Brain microvascular endothelial cell (primary cell): ENCODE results near the gene IPO11.

Experiments used
- DNase-seq: peaks from one replicate; pipeline ENCODE4 v3.0.0-alpha.2; 2020
- H3K27ac ChIP-seq: fragments of 250-450 bp; sonication (Bioruptor Pico); 2 replicates; pipeline ENCODE4 v1.5.1; 2020; ENCODE audit warnings: mild to moderate bottlenecking, moderate library complexity
- H3K27me3 ChIP-seq: fragments of 250-450 bp; sonication (Bioruptor Pico); replicated peaks from 2 replicates; pipeline ENCODE4 v1.5.1; 2020; ENCODE audit warnings: mild to moderate bottlenecking
- H3K36me3 ChIP-seq: fragments of 250-450 bp; sonication (Bioruptor Pico); replicated peaks from 2 replicates; pipeline ENCODE4 v1.5.1; 2020; ENCODE audit warnings: mild to moderate bottlenecking
- H3K4me3 ChIP-seq: 2 replicates; pipeline ENCODE4 v1.5.1; 2011; ENCODE audit warnings: low read depth, mild to moderate bottlenecking, control low read depth, low read length, moderate library complexity
- in situ Hi-C: cut with HindIII; loops from 2 replicates; pipeline ENCODE4 v1.10.0; 2017; ENCODE audit warnings: low sequenced_read_pairs, low pct_ligation_motif_present
- TF ChIP-seq, protein P1 (sequence below): IDR thresholded peaks from 2 replicates; pipeline ENCODE4 v1.5.1; 2011; ENCODE audit warnings: low read depth, mild to moderate bottlenecking, moderate library complexity, low read length, control low read depth, inconsistent platforms; ENCODE audit errors: missing control alignments

IPO11 gene

DNA sequence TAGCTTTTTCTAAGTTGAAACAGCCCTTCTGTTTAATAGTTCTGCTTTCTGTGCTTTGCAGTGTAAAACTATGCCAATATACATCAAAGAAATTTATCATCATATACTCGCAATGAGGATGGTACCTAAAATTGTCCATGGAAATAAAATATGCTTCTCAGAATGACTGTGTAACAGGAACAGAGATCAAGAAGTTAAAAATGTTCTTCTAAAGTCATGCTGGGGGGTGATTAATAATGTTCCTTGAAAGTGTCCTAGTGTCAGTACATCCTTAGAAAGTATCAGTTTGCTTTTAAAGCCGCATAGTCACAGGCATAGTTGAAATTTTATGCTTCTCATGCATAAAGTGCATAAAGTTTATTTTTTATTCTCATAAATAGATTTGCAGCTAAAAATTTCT lies 162.0 kb downstream of the IPO11 start:
- H3K27ac ChIP-seq, result no peak overlapping the region
- no peak for DNase-seq
- in situ Hi-C loops, result no loop called here
- TF ChIP-seq, protein P1, sequence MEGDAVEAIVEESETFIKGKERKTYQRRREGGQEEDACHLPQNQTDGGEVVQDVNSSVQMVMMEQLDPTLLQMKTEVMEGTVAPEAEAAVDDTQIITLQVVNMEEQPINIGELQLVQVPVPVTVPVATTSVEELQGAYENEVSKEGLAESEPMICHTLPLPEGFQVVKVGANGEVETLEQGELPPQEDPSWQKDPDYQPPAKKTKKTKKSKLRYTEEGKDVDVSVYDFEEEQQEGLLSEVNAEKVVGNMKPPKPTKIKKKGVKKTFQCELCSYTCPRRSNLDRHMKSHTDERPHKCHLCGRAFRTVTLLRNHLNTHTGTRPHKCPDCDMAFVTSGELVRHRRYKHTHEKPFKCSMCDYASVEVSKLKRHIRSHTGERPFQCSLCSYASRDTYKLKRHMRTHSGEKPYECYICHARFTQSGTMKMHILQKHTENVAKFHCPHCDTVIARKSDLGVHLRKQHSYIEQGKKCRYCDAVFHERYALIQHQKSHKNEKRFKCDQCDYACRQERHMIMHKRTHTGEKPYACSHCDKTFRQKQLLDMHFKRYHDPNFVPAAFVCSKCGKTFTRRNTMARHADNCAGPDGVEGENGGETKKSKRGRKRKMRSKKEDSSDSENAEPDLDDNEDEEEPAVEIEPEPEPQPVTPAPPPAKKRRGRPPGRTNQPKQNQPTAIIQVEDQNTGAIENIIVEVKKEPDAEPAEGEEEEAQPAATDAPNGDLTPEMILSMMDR, result no peak
- H3K36me3 ChIP-seq, result no peaks in the 10 kb centered on the region
- no peak overlapping the region for H3K4me3 ChIP-seq
- H3K27me3 ChIP-seq, result no peaks in the 10 kb centered on the region

DNA sequence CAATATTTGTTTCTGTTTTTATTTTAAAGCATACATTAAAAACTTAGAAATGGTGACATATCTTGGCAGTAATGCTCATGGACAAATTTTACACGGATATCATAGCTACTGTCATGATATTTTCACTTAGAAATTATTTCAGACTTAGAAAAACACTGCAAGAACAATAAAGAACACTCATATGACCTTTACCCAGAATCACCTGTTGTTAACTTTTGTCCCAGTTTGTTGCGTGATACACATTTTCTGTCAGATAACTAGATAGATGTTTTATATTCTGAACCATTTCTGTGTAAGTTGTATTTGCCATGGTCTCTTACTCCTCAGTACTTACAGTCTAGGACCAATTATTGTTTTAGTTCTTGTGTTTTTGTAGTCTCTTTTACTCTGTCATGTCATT lies 162.5 kb downstream of the IPO11 start:
- Histone ChIP-seq H3K4me3 (no peak overlapping the region), H3K36me3 (no peaks in the 10 kb centered on the region), H3K27ac (no peak overlapping the region), H3K27me3 (no peaks in the 10 kb centered on the region)
- TF ChIP-seq, protein P1, result no peak
- DNase-seq, result no peak
- in situ Hi-C loops, result no loop called here

DNA sequence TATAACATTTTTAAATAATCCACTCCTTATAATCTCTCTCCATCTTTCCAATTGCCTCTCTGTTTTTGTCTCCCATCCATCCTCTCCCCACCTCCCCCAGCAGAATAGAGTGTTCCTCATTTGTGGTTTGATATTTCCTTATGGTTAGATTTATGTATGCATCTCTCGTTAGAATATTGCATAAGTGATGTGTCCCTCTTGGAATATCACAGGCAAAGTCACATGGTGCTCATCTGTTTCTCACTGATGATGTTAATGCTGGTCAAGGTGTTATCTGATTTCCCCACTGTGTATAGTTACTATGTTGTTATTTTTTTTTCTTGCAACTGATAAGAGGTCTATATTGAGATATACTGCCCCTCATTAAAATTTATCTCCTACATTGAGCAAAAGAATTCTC lies 162.9 kb downstream of the IPO11 start:
- H3K27ac ChIP-seq, result no peak overlapping the region
- H3K4me3 ChIP-seq, result no peak overlapping the region
- in situ Hi-C loops, result no loop called here
- DNase-seq, result no peak
- no peaks in the 10 kb centered on the region for H3K36me3 ChIP-seq
- no peaks in the 10 kb centered on the region for H3K27me3 ChIP-seq
- TF ChIP-seq, protein P1, result no peak

DNA sequence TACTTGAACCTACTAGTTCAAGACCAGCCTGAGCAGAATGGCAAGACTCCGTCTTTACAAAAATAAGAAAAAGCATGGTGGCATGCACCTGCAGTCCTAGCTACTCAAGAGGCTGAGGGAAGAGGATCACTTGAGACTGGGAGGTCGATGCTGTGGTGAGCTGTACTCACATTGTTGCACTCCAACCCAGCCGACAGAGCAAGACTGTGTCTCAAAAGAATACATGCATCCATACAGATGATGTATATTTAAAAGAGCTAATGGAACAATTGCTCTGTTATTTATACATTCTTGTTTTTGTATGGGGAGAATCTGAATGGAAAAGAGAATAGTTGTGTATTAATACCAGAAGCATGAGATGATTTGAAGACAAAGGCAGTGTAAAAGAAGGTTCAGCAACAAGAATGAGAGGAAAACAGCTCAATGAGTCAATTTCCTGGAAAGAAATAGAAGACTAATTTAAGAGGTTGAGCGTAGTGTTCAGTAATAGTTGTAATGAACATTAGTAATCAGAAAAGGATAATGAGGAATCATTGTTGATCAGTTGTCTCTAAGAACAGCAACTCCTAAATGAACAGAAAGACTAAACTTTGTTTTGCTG lies 164.1 kb downstream of the IPO11 start:
- DNase-seq, result no peak
- H3K27me3 ChIP-seq, result no peaks in the 10 kb centered on the region
- TF ChIP-seq, protein P1, result no peak
- H3K27ac ChIP-seq, result no peak overlapping the region
- H3K36me3 ChIP-seq, result no peaks in the 10 kb centered on the region
- H3K4me3 ChIP-seq, result no peak overlapping the region
- in situ Hi-C loops, result no loop called here

DNA sequence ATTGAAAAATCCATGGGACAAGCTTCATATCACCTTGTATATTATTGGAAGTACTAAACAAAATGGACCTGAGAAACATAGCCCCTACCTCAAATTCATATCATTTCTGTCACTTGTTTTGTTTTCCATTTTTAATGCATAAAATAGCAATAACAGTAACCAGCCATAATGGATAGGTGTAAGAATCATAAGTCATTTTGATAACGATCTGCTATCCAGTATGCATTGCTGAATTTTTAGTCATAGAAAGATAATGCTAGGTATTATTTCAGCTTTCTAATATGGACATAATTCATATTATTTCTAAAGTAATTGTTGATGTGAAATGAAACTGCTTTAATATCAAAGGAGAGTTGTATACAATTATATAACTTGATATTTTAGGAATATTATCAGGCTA lies 164.9 kb downstream of the IPO11 start:
- Histone ChIP-seq H3K4me3 (no peak overlapping the region), H3K36me3 (no peaks in the 10 kb centered on the region), H3K27ac (no peak overlapping the region), H3K27me3 (no peaks in the 10 kb centered on the region)
- DNase-seq, result no peak
- TF ChIP-seq, protein P1, result no peak
- in situ Hi-C loops, result no loop called here

DNA sequence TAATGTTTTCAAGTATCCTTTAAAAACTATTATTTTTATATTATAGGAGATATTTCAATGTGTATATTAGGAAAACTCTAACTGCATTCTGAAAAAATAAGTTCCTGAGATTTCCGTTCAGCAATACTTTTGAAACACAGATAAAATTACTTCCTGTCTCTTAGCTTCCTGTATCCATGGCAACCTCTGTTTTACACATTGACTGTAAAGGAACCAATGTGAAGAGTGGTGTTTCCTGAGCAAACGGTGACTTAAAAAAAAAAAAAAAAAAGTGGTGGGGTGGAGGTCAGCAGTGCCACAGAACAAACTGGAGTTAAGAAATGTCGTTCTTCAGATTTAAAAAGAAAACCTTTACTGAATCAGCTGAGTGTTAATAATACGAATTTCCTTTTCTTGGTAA lies 166.0 kb downstream of the IPO11 start, which contains the start of gene LRRC70:
LRRC70 (plus strand) TSS at position 280 of the 400 bp plus-strand sequence. CDS start 620 bp downstream, outside the sequence.
- Histone ChIP-seq H3K27me3 (no peaks in the 10 kb centered on the region), H3K4me3 (no peak within 1 kb of the TSS), H3K27ac (peak within 1 kb of the TSS; percentile 42), H3K36me3 (no peaks in the 10 kb centered on the region)
- DNase-seq, result peak; percentile 58
- in situ Hi-C loops, result no loop called here
- TF ChIP-seq, protein P1, result no peak
